ENCODE results near the gene TLE4.

DNA sequence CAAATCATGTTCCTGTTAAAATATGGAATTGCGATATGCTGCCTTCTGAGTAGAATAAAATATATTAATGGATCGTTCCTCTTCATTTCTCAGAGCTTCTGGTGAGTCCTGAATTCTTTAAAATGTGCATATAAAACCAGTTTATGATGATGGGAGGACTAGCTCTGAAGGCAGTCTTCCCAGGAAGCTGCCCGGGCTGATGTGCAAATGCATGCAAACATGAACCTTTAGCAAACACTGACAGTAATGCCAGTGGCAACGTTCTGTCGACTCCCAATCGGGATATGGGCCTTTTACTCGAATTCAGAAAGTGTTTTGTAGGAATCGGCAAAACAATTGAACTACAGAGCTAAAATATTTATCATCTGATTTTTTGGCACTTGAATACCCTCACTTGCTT, 93.6 kb downstream of the TLE4 start:
- TF ChIP-seq CTCF (conservative IDR thresholded peaks at IDR 0.05; ENCODE audit: low read depth in 2 of 2) (no peak), POLR2AphosphoS5 (IDR thresholded peaks at IDR 0.05; ENCODE audit: low read depth) (no peak), EZH2phosphoT487 (IDR thresholded peaks at IDR 0.05; ENCODE audit: unreplicated experiment) (no peak), EZH2 (IDR thresholded peaks at IDR 0.05; ENCODE audit: low read depth, unreplicated experiment) (no peak), ZNF114 (CRISPR knock-in tag; IDR thresholded peaks at IDR 0.05) (no peak), REST (IDR thresholded peaks at IDR 0.05; ENCODE audit: unreplicated experiment) (no peak), STAT1 (IDR thresholded peaks at IDR 0.05; ENCODE audit: unreplicated experiment) (no peak), JUNB (IDR thresholded peaks at IDR 0.05; ENCODE audit: unreplicated experiment) (no peak), NANOG (IDR thresholded peaks at IDR 0.05; ENCODE audit: borderline replicate concordance) (no peak), CREB1 (CRISPR knock-in tag; IDR thresholded peaks at IDR 0.05; ENCODE audit: low read depth) (no peak), ZNF462 (CRISPR knock-in tag; IDR thresholded peaks at IDR 0.05) (no peak), ZNF331 (CRISPR knock-in tag; IDR thresholded peaks at IDR 0.05; ENCODE audit: low read depth) (no peak)
- TF ChIP-seq, protein P1, sequence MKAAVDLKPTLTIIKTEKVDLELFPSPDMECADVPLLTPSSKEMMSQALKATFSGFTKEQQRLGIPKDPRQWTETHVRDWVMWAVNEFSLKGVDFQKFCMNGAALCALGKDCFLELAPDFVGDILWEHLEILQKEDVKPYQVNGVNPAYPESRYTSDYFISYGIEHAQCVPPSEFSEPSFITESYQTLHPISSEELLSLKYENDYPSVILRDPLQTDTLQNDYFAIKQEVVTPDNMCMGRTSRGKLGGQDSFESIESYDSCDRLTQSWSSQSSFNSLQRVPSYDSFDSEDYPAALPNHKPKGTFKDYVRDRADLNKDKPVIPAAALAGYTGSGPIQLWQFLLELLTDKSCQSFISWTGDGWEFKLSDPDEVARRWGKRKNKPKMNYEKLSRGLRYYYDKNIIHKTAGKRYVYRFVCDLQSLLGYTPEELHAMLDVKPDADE (IDR thresholded peaks at IDR 0.05) = no peak

All from GM23338 (cell line).